Heart left ventricle (tissue), 13 donors: ENCODE results near the gene NFKBIE.

Experiments used
- CTCF ChIP-seq, 12 donors: fragments of 200-600 bp; sonication (generic) in 4 of 12; IDR thresholded peaks; one replicate each; pipeline versions ENCODE4 v1.5.0 to v1.8.0; 2018 to 2022; ENCODE audit warnings: antibody characterized with exemption in 12 of 12, mild to moderate bottlenecking in 5 of 12
- POLR2A ChIP-seq, 2 donors: fragments of 450-650 bp; IDR thresholded peaks; one replicate each; pipeline ENCODE4 v1.6.1; 2017; ENCODE audit warnings: antibody characterized with exemption in 2 of 2, mild to moderate bottlenecking in 2 of 2, moderate library complexity in 2 of 2
- donor health status: ischemic (EF 13 %, LVEDD 7.1; RV severe dilation, severe dysfunction).
- donor health status: DM: no; HTN: yes; CAD: no.
- donor health status: DM: no; HTN: no; CAD: no.
- donor health status: ischemic (EF 25% LVEDD 6.9; RV normal size, moderate dysfunction).
- donor health status: ischemic (EF 25% LVEDD 5.7; RV mildly dilated, moderate dysfunction).
- donor health status: ischemic (EF 35%, LVEDD 5.7; RV mildly dilated, moderate dysfunction).
- donor health status: nonischemic (EF 11% LVEDD 7.7; RV severe dilation, severe dysfunction).
- donor health status: DM: yes; HTN: yes; CAD: no.
- donor health status: PGD.
- donor health status: ischemic (EF 29% LVEDD 5.4; RV normal size, mild dysfunction).
- donor health status: nonischemic (EF 23%, LVEDD 6.1; RV moderate dilation, normal function).

GRCh38 chr6:44251576-44252524 lies 13.5 kb downstream of the NFKBIE start:
- no peak for TF ChIP-seq CTCF (IDR thresholded peaks at IDR 0.05)
- no peak for TF ChIP-seq POLR2A (IDR thresholded peaks at IDR 0.05)
